ENCODE data around the gene ARHGAP23.

GRCh38 chr17:38395090-38395489 is 33.2 kb upstream of the ARHGAP23 start:
- no peak for TF ChIP-seq NKRF (conservative IDR thresholded peaks at IDR 0.05)
- TF ChIP-seq RFX5 (IDR thresholded peaks at IDR 0.05; ENCODE audit: low read depth, low read length): no peak
- no peak for TF ChIP-seq USF1 (IDR thresholded peaks at IDR 0.05; ENCODE audit: borderline replicate concordance, extremely low read length, insufficient read depth, low read depth, low read length)
- TF ChIP-seq SIN3A (IDR thresholded peaks at IDR 0.05; ENCODE audit: low read depth, low read length): no peak
- TF ChIP-seq CTCF (IDR thresholded peaks at IDR 0.05 in 2 of 3, conservative IDR thresholded peaks at IDR 0.05 in 1 of 3; ENCODE audit: control insufficient read depth in 2 of 3, extremely low read depth in 1 of 3, insufficient read depth in 1 of 3, low read depth in 3 of 3, low read length in 3 of 3): no peak
- no peak for TF ChIP-seq FOXK2 (IDR thresholded peaks at IDR 0.05)
- TF ChIP-seq RELA (IDR thresholded peaks at IDR 0.05; ENCODE audit: borderline replicate concordance, partially characterized antibody): no peak
- no peak for TF ChIP-seq SREBF2 (IDR thresholded peaks at IDR 0.05; ENCODE audit: low read length)
- TF ChIP-seq POLR2A (IDR thresholded peaks at IDR 0.05; ENCODE audit: low read depth, low read length): no peak
